Peyer's patch (tissue), 4 donors: Measurements from ENCODE around the gene RPS23.

Experiments
- POLR2A ChIP-seq, 2 donors: fragments of 450-650 bp; IDR thresholded peaks; one replicate each; pipeline ENCODE4 v1.5.1; 2017; ENCODE audit warnings: antibody characterized with exemption in 2 of 2, mild to moderate bottlenecking in 2 of 2, moderate library complexity in 2 of 2
- TF ChIP-seq, protein P1 (sequence below), 6 experiments: fragments of 450-650 bp in 4 of 6; fragments of 200-600 bp in 2 of 6; sonication (generic) in 1 of 6; IDR thresholded peaks; one replicate each; pipeline ENCODE4 v1.5.1; 2017 to 2019; ENCODE audit warnings: antibody characterized with exemption in 6 of 6, mild to moderate bottlenecking in 3 of 6, moderate library complexity in 1 of 6

DNA sequence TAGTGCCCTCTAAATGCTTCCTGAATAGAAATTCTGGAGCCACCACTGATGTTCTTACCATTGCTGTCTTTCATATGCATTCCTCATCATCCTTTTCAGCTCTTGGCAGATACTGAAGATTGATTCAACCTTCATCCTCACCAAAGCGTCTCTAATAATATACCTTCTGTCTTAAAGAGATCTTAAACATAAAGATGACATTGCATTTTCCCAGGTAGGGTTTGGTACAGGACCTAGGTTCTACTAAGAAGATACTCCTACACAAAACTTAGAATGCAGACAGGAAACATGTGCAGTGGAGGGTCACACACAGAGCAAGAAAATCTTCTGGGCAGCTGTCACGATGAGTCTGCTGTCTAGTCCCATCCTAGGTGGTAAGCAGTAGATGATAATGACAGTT is 41.0 kb upstream of the RPS23 start:
- TF ChIP-seq, protein P1, sequence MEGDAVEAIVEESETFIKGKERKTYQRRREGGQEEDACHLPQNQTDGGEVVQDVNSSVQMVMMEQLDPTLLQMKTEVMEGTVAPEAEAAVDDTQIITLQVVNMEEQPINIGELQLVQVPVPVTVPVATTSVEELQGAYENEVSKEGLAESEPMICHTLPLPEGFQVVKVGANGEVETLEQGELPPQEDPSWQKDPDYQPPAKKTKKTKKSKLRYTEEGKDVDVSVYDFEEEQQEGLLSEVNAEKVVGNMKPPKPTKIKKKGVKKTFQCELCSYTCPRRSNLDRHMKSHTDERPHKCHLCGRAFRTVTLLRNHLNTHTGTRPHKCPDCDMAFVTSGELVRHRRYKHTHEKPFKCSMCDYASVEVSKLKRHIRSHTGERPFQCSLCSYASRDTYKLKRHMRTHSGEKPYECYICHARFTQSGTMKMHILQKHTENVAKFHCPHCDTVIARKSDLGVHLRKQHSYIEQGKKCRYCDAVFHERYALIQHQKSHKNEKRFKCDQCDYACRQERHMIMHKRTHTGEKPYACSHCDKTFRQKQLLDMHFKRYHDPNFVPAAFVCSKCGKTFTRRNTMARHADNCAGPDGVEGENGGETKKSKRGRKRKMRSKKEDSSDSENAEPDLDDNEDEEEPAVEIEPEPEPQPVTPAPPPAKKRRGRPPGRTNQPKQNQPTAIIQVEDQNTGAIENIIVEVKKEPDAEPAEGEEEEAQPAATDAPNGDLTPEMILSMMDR (IDR thresholded peaks at IDR 0.05): no peak
- no peak for TF ChIP-seq POLR2A (IDR thresholded peaks at IDR 0.05)
